Endothelial cell of umbilical vein (primary cell): Measurements from ENCODE around the gene FANCC.

ENCODE experiments used
- EZH2 ChIP-seq: IDR thresholded peaks from 2 replicates; pipeline ENCODE4 v1.6.1; 2012; ENCODE audit warnings: borderline replicate concordance, low read depth, mild to moderate bottlenecking, moderate library complexity, low read length, inconsistent platforms; ENCODE audit not compliant: severe bottlenecking
- POLR2A ChIP-seq: IDR thresholded peaks from 2 replicates; pipeline ENCODE4 v1.6.1; 2012; ENCODE audit warnings: low read depth, mild to moderate bottlenecking, control low read depth, low read length
- TF ChIP-seq, protein P1 (sequence below), 2 donors: IDR thresholded peaks; 1 replicate in 1 of 2; 2 replicates in 1 of 2; pipeline ENCODE4 v1.5.1; 2011; ENCODE audit warnings: low read length in 2 of 2, mild to moderate bottlenecking in 2 of 2, moderate library complexity in 2 of 2, control low read depth in 1 of 2, inconsistent platforms in 1 of 2, low read depth in 1 of 2; ENCODE audit not compliant: insufficient read depth in 1 of 2; ENCODE audit errors: extremely low read depth in 1 of 2
- TF ChIP-seq, protein P2 (sequence below): IDR thresholded peaks from 2 replicates; pipeline ENCODE4 v1.6.1; 2011; ENCODE audit not compliant: insufficient read depth, insufficient read length

DNA sequence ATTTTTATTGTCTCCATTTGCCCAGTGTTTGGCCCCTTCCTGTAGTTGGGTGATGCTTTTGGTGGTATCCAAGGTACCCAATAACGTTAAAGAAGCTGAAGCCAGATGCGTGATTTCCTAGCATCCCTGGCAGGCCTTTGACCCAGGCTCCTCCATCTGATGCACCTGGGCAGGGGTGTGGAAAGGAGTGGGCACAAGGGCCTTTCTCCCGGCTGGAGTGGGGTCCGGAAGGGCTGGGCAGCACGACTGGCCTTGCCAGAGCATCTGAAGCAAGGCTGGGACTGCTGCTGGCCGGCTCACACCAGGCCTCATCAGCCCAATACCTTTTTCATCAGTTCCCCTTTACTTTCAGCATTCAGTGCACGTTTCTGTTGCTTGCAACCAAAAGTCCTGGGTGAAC lies 220.2 kb downstream of the FANCC start:
- TF ChIP-seq, protein P1, sequence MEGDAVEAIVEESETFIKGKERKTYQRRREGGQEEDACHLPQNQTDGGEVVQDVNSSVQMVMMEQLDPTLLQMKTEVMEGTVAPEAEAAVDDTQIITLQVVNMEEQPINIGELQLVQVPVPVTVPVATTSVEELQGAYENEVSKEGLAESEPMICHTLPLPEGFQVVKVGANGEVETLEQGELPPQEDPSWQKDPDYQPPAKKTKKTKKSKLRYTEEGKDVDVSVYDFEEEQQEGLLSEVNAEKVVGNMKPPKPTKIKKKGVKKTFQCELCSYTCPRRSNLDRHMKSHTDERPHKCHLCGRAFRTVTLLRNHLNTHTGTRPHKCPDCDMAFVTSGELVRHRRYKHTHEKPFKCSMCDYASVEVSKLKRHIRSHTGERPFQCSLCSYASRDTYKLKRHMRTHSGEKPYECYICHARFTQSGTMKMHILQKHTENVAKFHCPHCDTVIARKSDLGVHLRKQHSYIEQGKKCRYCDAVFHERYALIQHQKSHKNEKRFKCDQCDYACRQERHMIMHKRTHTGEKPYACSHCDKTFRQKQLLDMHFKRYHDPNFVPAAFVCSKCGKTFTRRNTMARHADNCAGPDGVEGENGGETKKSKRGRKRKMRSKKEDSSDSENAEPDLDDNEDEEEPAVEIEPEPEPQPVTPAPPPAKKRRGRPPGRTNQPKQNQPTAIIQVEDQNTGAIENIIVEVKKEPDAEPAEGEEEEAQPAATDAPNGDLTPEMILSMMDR (IDR thresholded peaks at IDR 0.05; ENCODE audit: extremely low read depth in 1 of 2, insufficient read depth in 1 of 2, low read depth in 1 of 2, low read length in 2 of 2), result no peak
- TF ChIP-seq POLR2A (no peak), EZH2 (no peak)
- TF ChIP-seq, protein P2, sequence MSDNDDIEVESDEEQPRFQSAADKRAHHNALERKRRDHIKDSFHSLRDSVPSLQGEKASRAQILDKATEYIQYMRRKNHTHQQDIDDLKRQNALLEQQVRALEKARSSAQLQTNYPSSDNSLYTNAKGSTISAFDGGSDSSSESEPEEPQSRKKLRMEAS, result no peak
